Memory B cell (primary cell): Measurements from ENCODE around the gene SDHC.
"Not testable (repeated sequence)": the region's sequence is repeated elsewhere in the genome, so short reads cannot be mapped to it uniquely, and the experiment has no call there.

ENCODE experiments used
- ATAC-seq: fragments of 150-1000 bp; cut with Tn5 transposase; 2 replicates; pipeline ENCODE4 v1.10.0; 2021; ENCODE audit warnings: low read depth, mild to moderate bottlenecking, moderate library complexity
- DNase-seq, 2 donors: peaks; one replicate each; pipeline ENCODE4 v3.0.0; 2022; ENCODE audit warnings: low spot score in 2 of 2
- H3K27ac Mint-ChIP-seq: one replicate; pipeline ENCODE4 v1.8.0; 2022; ENCODE audit warnings: mild to moderate bottlenecking, moderate library complexity, mixed read lengths
- H3K27me3 Mint-ChIP-seq: one replicate; pipeline ENCODE4 v1.8.0; 2022; ENCODE audit warnings: mixed read lengths
- H3K36me3 Mint-ChIP-seq: one replicate; pipeline ENCODE4 v1.8.0; 2022; ENCODE audit warnings: mild to moderate bottlenecking, mixed read lengths
- H3K4me1 Mint-ChIP-seq: one replicate; pipeline ENCODE4 v1.8.0; 2022; ENCODE audit warnings: mixed read lengths
- H3K4me3 Mint-ChIP-seq: one replicate; pipeline ENCODE4 v1.8.0; 2022; ENCODE audit warnings: mild to moderate bottlenecking, moderate library complexity, mixed read lengths
- H3K9me3 Mint-ChIP-seq: one replicate; pipeline ENCODE4 v1.8.0; 2022; ENCODE audit warnings: mixed read lengths

Gene SDHC

DNA sequence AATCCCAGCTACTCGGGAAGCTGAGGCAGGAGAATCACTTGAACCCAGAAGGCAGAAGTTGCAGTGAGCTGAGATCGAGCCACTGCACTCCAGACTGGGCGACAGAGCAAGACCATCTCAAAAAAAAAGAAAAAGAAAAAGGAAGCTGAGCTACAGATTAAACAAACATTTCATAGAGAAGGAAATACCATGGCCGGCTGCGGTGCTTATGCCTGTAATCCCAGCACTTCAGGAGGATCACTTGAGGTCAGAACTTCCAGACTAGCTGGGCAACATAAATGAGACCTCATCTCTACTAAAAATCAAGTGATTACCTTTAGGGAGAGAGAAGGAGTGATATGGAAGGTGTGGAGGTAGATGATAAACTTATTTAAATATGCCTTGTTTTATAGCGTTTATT, 67.5 kb downstream of the SDHC start:
- DNase-seq (no peak), ATAC-seq (no peak)
- no peaks in the 10 kb centered on the region for H3K9me3 Mint-ChIP-seq
- no peaks in the 10 kb centered on the region for H3K27me3 Mint-ChIP-seq
- H3K36me3 Mint-ChIP-seq: no peaks in the 10 kb centered on the region
- peaks cover 7% of the 10 kb centered on the region for H3K4me1 Mint-ChIP-seq
- no peak overlapping the region for H3K27ac Mint-ChIP-seq
- H3K4me3 Mint-ChIP-seq: no peak overlapping the region

- ATAC-seq: peak; percentile 88
- Mint-ChIP-seq H3K4me3 (no peak overlapping the region), H3K9me3 (no peaks in the 10 kb centered on the region), H3K27me3 (no peaks in the 10 kb centered on the region), H3K36me3 (no peaks in the 10 kb centered on the region), H3K4me1 (peaks cover 9% of the 10 kb centered on the region), H3K27ac (no peak overlapping the region)
- peak in 1 of 2 donors; percentile 34 for DNase-seq
Observed at GRCh38 chr1:161382214-161383019, 68.2 kb downstream of the SDHC start.

GRCh38 chr1:161388639-161389038, 74.5 kb downstream of the SDHC start:
- Mint-ChIP-seq H3K36me3 (no peaks in the 10 kb centered on the region), H3K27ac (no peak overlapping the region), H3K9me3 (no peaks in the 10 kb centered on the region), H3K27me3 (no peaks in the 10 kb centered on the region), H3K4me1 (peaks cover 17% of the 10 kb centered on the region), H3K4me3 (peak overlapping the region; percentile 83)
- no peak for DNase-seq
- ATAC-seq: no peak

DNA sequence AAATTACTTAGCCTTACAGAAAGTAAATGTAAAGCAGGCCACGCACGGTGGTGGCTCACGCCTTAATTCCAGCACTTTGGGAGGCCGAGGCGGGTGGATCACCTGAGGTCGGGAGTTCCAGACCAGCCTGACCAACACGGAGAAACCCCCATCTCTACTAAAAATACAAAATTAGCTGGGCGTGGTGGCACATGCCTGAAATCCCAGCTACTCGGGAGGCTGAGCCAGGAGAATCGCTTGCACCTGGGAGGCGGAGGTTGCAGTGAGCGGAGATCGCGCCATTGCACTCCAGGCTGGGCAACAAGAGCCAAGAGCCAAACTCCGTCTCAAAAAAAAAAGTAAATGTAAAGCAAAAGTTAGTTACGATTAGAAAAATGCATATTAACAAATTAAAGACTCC, 75.0 kb downstream of the SDHC start:
- H3K9me3 Mint-ChIP-seq, H3K36me3 Mint-ChIP-seq, ATAC-seq, DNase-seq, H3K27me3 Mint-ChIP-seq: not testable (repeated sequence)
- Mint-ChIP-seq H3K4me3 (peak overlapping the region; percentile 83), H3K4me1 (peaks cover 17% of the 10 kb centered on the region), H3K27ac (peak overlapping the region; percentile 91)

- H3K36me3 Mint-ChIP-seq: no peaks in the 10 kb centered on the region
- ATAC-seq: peak; percentile 88
- DNase-seq: peak; percentile 88 to 91
- no peaks in the 10 kb centered on the region for H3K27me3 Mint-ChIP-seq
- no peaks in the 10 kb centered on the region for H3K9me3 Mint-ChIP-seq
- peak overlapping the region; percentile 91 for H3K27ac Mint-ChIP-seq
- H3K4me3 Mint-ChIP-seq: peak overlapping the region; percentile 83
- peaks cover 17% of the 10 kb centered on the region for H3K4me1 Mint-ChIP-seq
Observed at GRCh38 chr1:161389691-161390558, 75.7 kb downstream of the SDHC start.

DNA sequence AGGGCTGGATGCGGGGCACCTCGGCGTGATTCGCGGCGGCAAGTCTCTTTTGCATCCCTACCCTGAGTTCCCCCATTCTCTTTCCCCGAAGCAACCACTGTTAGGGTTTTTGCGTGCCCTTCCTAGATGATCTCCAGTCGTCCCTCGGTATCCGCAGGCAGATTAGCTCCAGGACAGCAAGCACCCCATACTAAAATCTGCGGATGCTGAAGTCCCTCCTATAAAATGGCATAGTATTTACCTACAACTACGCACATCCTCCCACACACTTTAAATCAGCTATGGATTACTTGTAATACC, 76.3 kb downstream of the SDHC start:
- Mint-ChIP-seq H3K4me1 (peaks cover 17% of the 10 kb centered on the region), H3K36me3 (no peaks in the 10 kb centered on the region), H3K4me3 (peak overlapping the region; percentile 83), H3K27me3 (no peaks in the 10 kb centered on the region), H3K27ac (peak overlapping the region; percentile 91), H3K9me3 (no peaks in the 10 kb centered on the region)
- ATAC-seq (peak; percentile 3), DNase-seq (no peak)

GRCh38 chr1:161391136-161391535, 77.0 kb downstream of the SDHC start:
- H3K27ac Mint-ChIP-seq: peak overlapping the region; percentile 91

DNA sequence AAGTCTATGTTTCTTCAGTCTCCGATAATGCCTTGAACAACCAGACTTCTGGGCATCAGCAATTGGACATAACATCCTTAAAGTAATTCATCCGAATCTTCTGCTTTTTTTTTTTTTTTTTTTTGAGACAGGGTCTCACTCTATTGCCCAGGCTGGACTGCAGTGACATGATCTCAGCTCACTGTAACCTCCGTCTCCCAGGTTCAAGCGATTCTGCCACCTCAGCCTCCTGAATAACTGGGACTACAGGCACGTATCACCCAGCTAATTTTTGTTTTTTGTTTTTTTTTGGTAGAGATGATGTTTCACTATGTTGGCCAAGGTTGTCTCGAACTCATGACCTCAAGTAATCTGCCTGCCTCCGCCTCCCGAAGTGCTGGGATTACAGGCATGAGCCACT, 77.4 kb downstream of the SDHC start:
- Mint-ChIP-seq H3K27me3 (no peaks in the 10 kb centered on the region), H3K4me1 (peaks cover 15% of the 10 kb centered on the region), H3K4me3 (no peak overlapping the region), H3K27ac (no peak overlapping the region), H3K36me3 (no peaks in the 10 kb centered on the region), H3K9me3 (no peaks in the 10 kb centered on the region)
- ATAC-seq (no peak), DNase-seq (no peak)

More at GRCh38 chr1:161391136-161391535, 77.0 kb downstream of the SDHC start:
- not testable (repeated sequence) for H3K27me3 Mint-ChIP-seq, ATAC-seq, H3K36me3 Mint-ChIP-seq, DNase-seq, H3K9me3 Mint-ChIP-seq
- peak overlapping the region; percentile 51 for H3K4me3 Mint-ChIP-seq
- peaks cover 17% of the 10 kb centered on the region for H3K4me1 Mint-ChIP-seq

- Mint-ChIP-seq H3K36me3 (no peaks in the 10 kb centered on the region), H3K9me3 (no peaks in the 10 kb centered on the region), H3K27ac (no peak overlapping the region), H3K27me3 (no peaks in the 10 kb centered on the region), H3K4me1 (peaks cover 13% of the 10 kb centered on the region), H3K4me3 (no peak overlapping the region)
- no peak for ATAC-seq
- no peak for DNase-seq
Observed at GRCh38 chr1:161393151-161393550, 79.0 kb downstream of the SDHC start.

- H3K27me3 Mint-ChIP-seq, H3K4me3 Mint-ChIP-seq, H3K9me3 Mint-ChIP-seq, H3K36me3 Mint-ChIP-seq, DNase-seq, ATAC-seq, H3K27ac Mint-ChIP-seq: not testable (repeated sequence)
- H3K4me1 Mint-ChIP-seq: peaks cover 17% of the 10 kb centered on the region
Observed at GRCh38 chr1:161397038-161397437, 82.9 kb downstream of the SDHC start.

DNA sequence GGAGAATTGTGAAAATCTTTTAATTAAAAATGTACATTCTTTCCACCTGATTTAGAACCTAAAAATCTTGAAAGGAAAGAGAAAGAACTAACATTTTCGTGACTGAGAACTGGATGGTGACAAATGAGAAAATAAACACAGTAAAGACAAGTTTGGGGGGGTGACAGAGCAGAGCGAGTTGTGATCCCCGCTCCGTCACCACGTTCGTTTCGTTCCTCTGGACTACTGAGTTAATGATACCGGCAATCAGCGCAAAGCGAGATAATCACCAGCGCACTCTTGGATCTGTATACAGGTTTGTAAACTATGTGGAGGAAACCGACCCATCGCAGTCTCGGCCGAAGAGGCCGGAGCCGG, 84.7 kb downstream of the SDHC start:
- H3K4me1 Mint-ChIP-seq: peaks cover 17% of the 10 kb centered on the region
- ATAC-seq: peak; percentile 9
- H3K27ac Mint-ChIP-seq: peak overlapping the region; percentile 100
- H3K4me3 Mint-ChIP-seq: peak overlapping the region; percentile 97
- H3K36me3 Mint-ChIP-seq: peaks cover 3% of the 10 kb centered on the region
- no peaks in the 10 kb centered on the region for H3K27me3 Mint-ChIP-seq
- H3K9me3 Mint-ChIP-seq: peaks cover 1% of the 10 kb centered on the region
- DNase-seq: no peak

DNA sequence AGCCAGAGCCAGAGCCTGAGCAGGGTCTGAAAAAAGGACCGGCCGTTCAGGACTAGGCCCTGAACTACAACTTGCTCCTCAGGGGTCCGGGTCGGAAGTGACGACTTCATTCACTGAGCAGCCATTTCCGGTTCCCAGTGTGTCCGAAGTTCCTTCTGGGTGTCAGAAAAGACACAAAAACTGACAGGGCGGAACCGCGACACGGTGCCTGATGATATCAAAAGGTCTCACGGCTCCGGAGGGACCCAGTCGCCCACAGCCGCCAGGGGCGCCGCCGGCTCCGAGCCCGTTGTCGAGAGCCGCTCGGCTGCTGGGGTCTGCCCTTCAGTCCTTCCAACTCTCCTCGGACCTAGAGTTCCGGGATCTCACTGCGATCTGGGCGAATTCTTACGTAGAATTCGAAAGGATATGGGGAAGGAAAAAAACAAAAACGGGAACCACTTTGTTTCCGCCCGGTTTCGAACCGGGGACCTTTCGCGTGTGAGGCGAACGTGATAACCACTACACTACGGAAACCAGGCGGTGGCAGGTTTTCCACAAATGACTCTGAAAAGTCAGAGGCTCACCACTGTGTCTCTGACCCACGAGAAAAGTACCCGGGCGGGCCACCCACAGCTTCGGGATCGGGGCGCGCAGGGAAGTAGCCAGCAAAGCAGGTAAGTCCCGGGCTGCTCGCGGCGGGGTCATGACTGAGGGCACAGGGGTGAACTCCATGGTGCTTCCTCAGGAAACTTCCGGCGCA, 85.2 kb downstream of the SDHC start:
- DNase-seq: peak; percentile 97 to 98
- Mint-ChIP-seq H3K27me3 (no peaks in the 10 kb centered on the region), H3K9me3 (peaks cover 1% of the 10 kb centered on the region), H3K4me3 (peak overlapping the region; percentile 97), H3K27ac (peak overlapping the region; percentile 100), H3K4me1 (peaks cover 18% of the 10 kb centered on the region), H3K36me3 (peaks cover 3% of the 10 kb centered on the region)
- peak; percentile 81 for ATAC-seq

- ATAC-seq (no peak), DNase-seq (no peak)
- Mint-ChIP-seq H3K9me3 (peaks cover 1% of the 10 kb centered on the region), H3K27me3 (no peaks in the 10 kb centered on the region), H3K4me3 (no peak overlapping the region), H3K36me3 (peaks cover 9% of the 10 kb centered on the region), H3K27ac (no peak overlapping the region), H3K4me1 (peaks cover 22% of the 10 kb centered on the region)
Observed at GRCh38 chr1:161402446-161402845, 88.3 kb downstream of the SDHC start.

- Mint-ChIP-seq H3K4me3 (no peak overlapping the region), H3K4me1 (peaks cover 24% of the 10 kb centered on the region), H3K27me3 (no peaks in the 10 kb centered on the region), H3K27ac (no peak overlapping the region), H3K36me3 (peaks cover 9% of the 10 kb centered on the region), H3K9me3 (peaks cover 1% of the 10 kb centered on the region)
- ATAC-seq (no peak), DNase-seq (no peak)
Observed at GRCh38 chr1:161404051-161404597, 89.9 kb downstream of the SDHC start.
